ENCODE results near the gene MAP4K2.

- TF ChIP-seq CTCF (conservative IDR thresholded peaks at IDR 0.05) (no peak), EZH2 (IDR thresholded peaks at IDR 0.05; ENCODE audit: low read depth) (no peak)
These were observed 49.5 kb downstream of the MAP4K2 start for GRCh38 chr11:64753380-64754123.
